Superior temporal gyrus (tissue), 1 donor: ENCODE data around the gene SBNO1.
"Not testable (repeated sequence)": the region's sequence is repeated elsewhere in the genome, so short reads cannot be mapped to it uniquely, and the experiment has no call there.

ENCODE experiments used
- DNase-seq: peaks from one replicate; pipeline ENCODE4 v3.0.0-alpha.2; 2016; ENCODE audit errors: extremely low spot score

SBNO1 gene

GRCh38 chr12:123364532-123365024 is at the start of gene SBNO1:
SBNO1 (minus strand) TSS chr12:123364847; CDS start chr12:123350441, 14,406 bp downstream.
- peak; percentile 85 for DNase-seq

- DNase-seq, result no peak
These were observed 45.4 kb upstream of the SBNO1 start for GRCh38 chr12:123410041-123410412.

GRCh38 chr12:123409284-123410040 is 44.8 kb upstream of the SBNO1 start:
- DNase-seq, result not testable (repeated sequence)

GRCh38 chr12:123408619-123409018 is 44.0 kb upstream of the SBNO1 start:
- not testable (repeated sequence) for DNase-seq

GRCh38 chr12:123407934-123408333 is 43.3 kb upstream of the SBNO1 start:
- DNase-seq, result not testable (repeated sequence)

- DNase-seq, result not testable (repeated sequence)
These were observed 42.6 kb upstream of the SBNO1 start for GRCh38 chr12:123407269-123407668.

- no peak for DNase-seq
These were observed 39.9 kb upstream of the SBNO1 start for GRCh38 chr12:123404581-123404980.

- no peak for DNase-seq
These were observed 37.4 kb upstream of the SBNO1 start for GRCh38 chr12:123401753-123402683.

GRCh38 chr12:123399255-123399617 is 34.6 kb upstream of the SBNO1 start:
- DNase-seq, result no peak

GRCh38 chr12:123398550-123399254 is 34.1 kb upstream of the SBNO1 start:
- DNase-seq, result peak; percentile 40

GRCh38 chr12:123398177-123398549 is 33.5 kb upstream of the SBNO1 start:
- no peak for DNase-seq

- DNase-seq, result peak; percentile 52
These were observed 32.8 kb upstream of the SBNO1 start for GRCh38 chr12:123397400-123397799.

GRCh38 chr12:123396954-123397353 is 32.3 kb upstream of the SBNO1 start:
- DNase-seq, result no peak

GRCh38 chr12:123396543-123396942 is 31.9 kb upstream of the SBNO1 start:
- no peak for DNase-seq

- DNase-seq, result no peak
These were observed 30.6 kb upstream of the SBNO1 start for GRCh38 chr12:123395236-123395635.

GRCh38 chr12:123393747-123394146 is 29.1 kb upstream of the SBNO1 start:
- no peak for DNase-seq

GRCh38 chr12:123391546-123392343 is 27.1 kb upstream of the SBNO1 start:
- peak; percentile 57 for DNase-seq

- peak; percentile 54 for DNase-seq
These were observed 26.1 kb upstream of the SBNO1 start for GRCh38 chr12:123390498-123391426.

GRCh38 chr12:123389560-123390351 is 25.1 kb upstream of the SBNO1 start:
- no peak for DNase-seq
